B cell (primary cell): ENCODE results near the gene NPAS3. TPM values are rescaled to one million over a fixed set of nuclear protein-coding genes. Genes with fewer than 3 reads are reported as not detected.

Experiments
- ATAC-seq: fragments of 200-7000 bp; cut with Tn5 transposase; one replicate; pipeline ENCODE4 v1.10.0; 2021; ENCODE audit warnings: low read depth, mild to moderate bottlenecking, moderate number of reproducible peaks, moderate library complexity
- CTCF ChIA-PET: fragments of 350-600 bp; sonication (Branson Sonifier 250); formaldehyde crosslinking; loops from one replicate; lab custom pipeline; 2021; ENCODE audit warnings: antibody characterized with exemption, inconsistent platforms; lab: Charles Lee
- POLR2A ChIA-PET: fragments of 350-600 bp; sonication (Branson Sonifier 250); formaldehyde crosslinking; loops from one replicate; lab custom pipeline; 2021; ENCODE audit warnings: antibody characterized with exemption; lab: Charles Lee
- DNase-seq: peaks from one replicate; pipeline ENCODE4 v3.0.0; 2013
- H2AFZ ChIP-seq: 2 replicates; pipeline ENCODE4 v1.6.1; 2012; ENCODE audit warnings: mild to moderate bottlenecking, low read depth, low read length; ENCODE audit not compliant: insufficient read depth, poor library complexity, severe bottlenecking
- H3K27ac ChIP-seq, 2 donors: 1 replicate in 1 of 2; 2 replicates in 1 of 2; pipeline ENCODE4 v1.5.1; 2012 to 2013; ENCODE audit warnings: low read length in 2 of 2, mild to moderate bottlenecking in 2 of 2, moderate library complexity in 1 of 2
- H3K27me3 ChIP-seq, 4 experiments: fragments of 200-600 bp in 1 of 4; sonication (generic) in 1 of 4; replicated peaks in 1 of 4; 1 replicate in 2 of 4; 2 replicates in 2 of 4; pipeline versions ENCODE4 v1.6.1 to v1.7.0; 2013 to 2016; ENCODE audit warnings: low read length in 3 of 4, mild to moderate bottlenecking in 2 of 4, mixed read lengths in 1 of 4, moderate library complexity in 1 of 4; ENCODE audit not compliant: insufficient read depth in 4 of 4, control insufficient read depth in 3 of 4; ENCODE audit errors: control extremely low read depth in 1 of 4
- H3K36me3 ChIP-seq, 2 experiments: replicated peaks in 1 of 2; 1 replicate in 1 of 2; 2 replicates in 1 of 2; pipeline versions ENCODE4 v1.6.1 to v1.7.1; 2013; ENCODE audit warnings: low read length in 1 of 2; ENCODE audit not compliant: insufficient read depth in 2 of 2, control insufficient read depth in 1 of 2; ENCODE audit errors: control extremely low read depth in 1 of 2, extremely low read depth in 1 of 2
- H3K4me1 ChIP-seq, 2 donors: fragments of 200-600 bp in 1 of 2; sonication (generic) in 1 of 2; 1 replicate in 1 of 2; 2 replicates in 1 of 2; pipeline versions ENCODE4 v1.5.1 to v1.6.1; 2013 to 2017; ENCODE audit warnings: low read length in 2 of 2; ENCODE audit not compliant: control insufficient read depth in 2 of 2, insufficient read depth in 2 of 2
- H3K4me2 ChIP-seq: replicated peaks from 2 replicates; pipeline ENCODE3; 2012; ENCODE audit warnings: mild to moderate bottlenecking, low read depth, low read length; ENCODE audit not compliant: poor library complexity, severe bottlenecking
- H3K4me3 ChIP-seq, 5 experiments: fragments of 200-600 bp in 1 of 5; sonication (generic) in 1 of 5; 1 replicate in 3 of 5; 2 replicates in 2 of 5; pipeline versions ENCODE4 v1.5.1 to v1.7.0; 2011 to 2016; ENCODE audit warnings: low read length in 4 of 5, mild to moderate bottlenecking in 4 of 5, low read depth in 2 of 5, control low read depth in 1 of 5, moderate library complexity in 1 of 5; ENCODE audit not compliant: insufficient read depth in 1 of 5; ENCODE audit errors: control extremely low read depth in 1 of 5, extremely low read depth in 1 of 5
- H3K79me2 ChIP-seq: fragments of 200-600 bp; sonication (generic); one replicate; pipeline ENCODE4 v1.6.0; 2016; ENCODE audit warnings: low read length; ENCODE audit not compliant: control insufficient read depth, insufficient read depth
- H3K9ac ChIP-seq: fragments of 200-600 bp; sonication (generic); 2 replicates; pipeline ENCODE4 v1.6.1; 2017; ENCODE audit warnings: mild to moderate bottlenecking, low read length, moderate library complexity
- H3K9me3 ChIP-seq, 3 donors: one replicate each; pipeline versions ENCODE4 v1.6.1 to v1.7.1; 2013; ENCODE audit warnings: low read length in 2 of 3; ENCODE audit not compliant: control insufficient read depth in 2 of 3, insufficient read depth in 1 of 3; ENCODE audit errors: control extremely low read depth in 1 of 3
- H4K20me1 ChIP-seq: 2 replicates; pipeline ENCODE4 v1.6.0; 2012; ENCODE audit warnings: mild to moderate bottlenecking, low read length; ENCODE audit not compliant: insufficient read depth, control insufficient read depth, poor library complexity, severe bottlenecking
- H3K27ac Mint-ChIP-seq: one replicate; pipeline ENCODE4 v1.8.0; 2021; ENCODE audit warnings: mixed read lengths
- H3K27me3 Mint-ChIP-seq: one replicate; pipeline ENCODE4 v1.8.0; 2021; ENCODE audit warnings: mixed read lengths
- H3K4me1 Mint-ChIP-seq: one replicate; pipeline ENCODE4 v1.8.0; 2021; ENCODE audit warnings: mixed read lengths
- H3K4me3 Mint-ChIP-seq: one replicate; pipeline ENCODE4 v1.8.0; 2021; ENCODE audit warnings: mixed read lengths
- H3K9me3 Mint-ChIP-seq: one replicate; pipeline ENCODE4 v1.8.0; 2022; ENCODE audit warnings: mixed read lengths; ENCODE audit not compliant: insufficient read depth
- EZH2 ChIP-seq: IDR thresholded peaks from 2 replicates; pipeline ENCODE4 v1.6.1; 2012; ENCODE audit warnings: borderline replicate concordance, low read depth, mild to moderate bottlenecking, moderate library complexity, low read length; ENCODE audit not compliant: insufficient read depth, poor library complexity, severe bottlenecking
- WGBS: methylation state at CpG from one replicate; pipeline ENCODE4 v1.1.5; 2013; ENCODE audit warnings: missing lambda C conversion rate; ENCODE audit not compliant: insufficient coverage; 5-methylcytosine and 5-hydroxymethylcytosine counted together
- intact Hi-C: fragments of 100-400 bp; cut with micrococcal nuclease; formaldehyde crosslinking; loops from one replicate; pipeline ENCODE4 v1.10.0; 2022
- polyA plus RNA-seq: library from polyadenylated mRNA; depleted of rRNA; stranded (reverse); fragments of >200 nt; gene quantifications from 2 replicates; pipeline ENCODE4 v1.2.3, GENCODE V29; 2012
- total RNA-seq, 2 donors: library from RNA; stranded (reverse); fragments of 120-200 nt in 1 of 2; gene quantifications; 1 replicate in 1 of 2; 2 replicates in 1 of 2; pipeline versions ENCODE4 v1.2.3 to v1.2.4, GENCODE V29; 2013 to 2022
- TF ChIP-seq, protein P1 (sequence below): fragments of 200-600 bp; IDR thresholded peaks from one replicate; pipeline ENCODE4 v1.8.0; 2022; ENCODE audit warnings: antibody characterized with exemption, mild to moderate bottlenecking

NPAS3 gene
- total and polyA plus RNA-seq, 2 donors (not counting 1 experiment from before 2014, with no cell fraction given), result not detected

DNA sequence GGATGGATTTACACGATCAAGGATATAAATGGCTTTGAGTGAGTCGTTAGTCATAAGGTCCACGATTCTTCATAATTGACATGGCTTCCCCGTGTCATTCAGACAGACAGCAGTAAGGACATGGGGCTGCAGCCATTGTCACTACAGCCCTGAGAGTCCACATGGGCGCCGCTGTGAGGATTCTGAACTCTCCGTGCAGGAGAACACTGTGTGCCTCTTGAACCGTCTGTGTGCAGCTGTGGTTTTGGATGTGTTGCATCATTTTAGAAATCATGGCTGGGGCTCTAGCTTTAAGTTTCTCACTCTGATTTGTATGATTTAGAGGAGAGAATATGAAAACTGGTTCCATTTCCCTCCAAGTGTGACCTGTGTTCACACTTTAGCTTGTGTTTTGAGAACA is 47.2 kb downstream of the NPAS3 start:
- H2AFZ ChIP-seq, result no peak overlapping the region
- H3K36me3 ChIP-seq, result no peaks in the 10 kb centered on the region
- no peaks in the 10 kb centered on the region for H3K9me3 Mint-ChIP-seq

DNA sequence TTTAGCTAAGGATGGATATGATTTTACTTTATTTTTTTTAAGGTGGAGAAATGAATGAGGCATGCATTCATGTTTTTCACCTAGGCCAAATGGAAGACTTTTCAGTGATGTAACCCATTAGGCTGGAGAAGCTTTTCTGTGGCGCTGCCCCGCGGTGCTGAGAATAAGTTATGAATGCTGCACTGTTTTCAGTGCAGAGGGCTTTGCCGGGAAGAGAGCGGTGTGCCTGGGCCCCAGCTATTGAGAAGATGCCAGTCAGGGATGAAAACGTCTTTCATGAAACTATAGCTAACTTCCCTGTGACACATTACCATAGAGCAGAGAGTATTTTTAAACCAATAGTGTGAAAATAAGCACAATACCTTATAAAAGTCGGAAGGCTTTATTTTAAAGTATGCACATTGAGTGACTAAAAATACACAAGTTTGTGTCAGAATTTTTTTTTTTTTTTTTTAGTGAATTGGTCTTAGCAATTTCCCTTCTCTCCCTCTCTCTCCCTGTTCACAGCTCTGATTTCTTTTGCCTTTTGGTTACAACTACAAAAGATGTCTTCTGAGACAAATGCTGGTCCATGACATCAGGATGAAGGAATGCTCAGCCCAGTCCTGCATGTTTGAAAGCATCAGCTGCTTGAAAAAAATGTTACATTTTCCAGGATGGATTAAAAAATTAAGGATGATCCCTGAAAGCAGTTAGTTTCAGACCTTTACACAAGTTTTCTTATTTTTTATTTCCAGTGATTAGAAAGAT is 48.3 kb downstream of the NPAS3 start:
- H3K79me2 ChIP-seq, result no peaks in the 10 kb centered on the region
- H3K4me1 ChIP-seq, result no peaks in the 10 kb centered on the region
- 100% methylated on average over 1 of the region's 7 CpGs for WGBS
- no peak overlapping the region for H3K9ac ChIP-seq
- H2AFZ ChIP-seq, result no peak overlapping the region
- Mint-ChIP-seq H3K27me3 (no peaks in the 10 kb centered on the region), H3K27ac (no peak overlapping the region), H3K4me3 (no peak overlapping the region), H3K9me3 (no peaks in the 10 kb centered on the region), H3K4me1 (no peaks in the 10 kb centered on the region)
- H3K4me3 ChIP-seq, result no peak overlapping the region
- H3K36me3 ChIP-seq, result no peaks in the 10 kb centered on the region
- DNase-seq, result no peak
- no peak for ATAC-seq
- no peak for TF ChIP-seq EZH2
- TF ChIP-seq, protein P1, sequence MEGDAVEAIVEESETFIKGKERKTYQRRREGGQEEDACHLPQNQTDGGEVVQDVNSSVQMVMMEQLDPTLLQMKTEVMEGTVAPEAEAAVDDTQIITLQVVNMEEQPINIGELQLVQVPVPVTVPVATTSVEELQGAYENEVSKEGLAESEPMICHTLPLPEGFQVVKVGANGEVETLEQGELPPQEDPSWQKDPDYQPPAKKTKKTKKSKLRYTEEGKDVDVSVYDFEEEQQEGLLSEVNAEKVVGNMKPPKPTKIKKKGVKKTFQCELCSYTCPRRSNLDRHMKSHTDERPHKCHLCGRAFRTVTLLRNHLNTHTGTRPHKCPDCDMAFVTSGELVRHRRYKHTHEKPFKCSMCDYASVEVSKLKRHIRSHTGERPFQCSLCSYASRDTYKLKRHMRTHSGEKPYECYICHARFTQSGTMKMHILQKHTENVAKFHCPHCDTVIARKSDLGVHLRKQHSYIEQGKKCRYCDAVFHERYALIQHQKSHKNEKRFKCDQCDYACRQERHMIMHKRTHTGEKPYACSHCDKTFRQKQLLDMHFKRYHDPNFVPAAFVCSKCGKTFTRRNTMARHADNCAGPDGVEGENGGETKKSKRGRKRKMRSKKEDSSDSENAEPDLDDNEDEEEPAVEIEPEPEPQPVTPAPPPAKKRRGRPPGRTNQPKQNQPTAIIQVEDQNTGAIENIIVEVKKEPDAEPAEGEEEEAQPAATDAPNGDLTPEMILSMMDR, result no peak
- intact Hi-C loops, result no loop called here
- no peaks in the 10 kb centered on the region for H3K9me3 ChIP-seq
- CTCF ChIA-PET, result no interaction called here
- POLR2A ChIA-PET, result no interaction called here
- H4K20me1 ChIP-seq, result no peaks in the 10 kb centered on the region
- no peak overlapping the region for H3K27ac ChIP-seq
- H3K4me2 ChIP-seq, result no peak overlapping the region
- H3K27me3 ChIP-seq, result no peaks in the 10 kb centered on the region

More for the DNA sequence above, 47.2 kb downstream of the NPAS3 start:
- DNase-seq, result no peak
- Histone ChIP-seq H3K27me3 (no peaks in the 10 kb centered on the region), H3K27ac (no peak overlapping the region), H3K4me2 (no peak overlapping the region), H3K79me2 (no peaks in the 10 kb centered on the region), H3K4me3 (no peak overlapping the region), H4K20me1 (no peaks in the 10 kb centered on the region), H3K9me3 (no peaks in the 10 kb centered on the region), H3K9ac (no peak overlapping the region), H3K4me1 (no peaks in the 10 kb centered on the region)
- intact Hi-C loops, result no loop called here
- 88% methylated on average over 8 of the region's 8 CpGs for WGBS
- ChIA-PET POLR2A (no interaction called here), CTCF (no interaction called here)
- TF ChIP-seq, protein P1, result no peak
- TF ChIP-seq EZH2, result no peak
- no peak overlapping the region for H3K4me3 Mint-ChIP-seq
- no peak for ATAC-seq
- no peaks in the 10 kb centered on the region for H3K27me3 Mint-ChIP-seq
- H3K4me1 Mint-ChIP-seq, result no peaks in the 10 kb centered on the region
- H3K27ac Mint-ChIP-seq, result no peak overlapping the region
